CD4-positive, alpha-beta T cell treated with Interleukin-12 subunit alpha and Interleukin-12 subunit beta, for 1 hour (primary cell): ENCODE data around the gene MICALL2.

Experiments used
- DNase-seq: peaks from one replicate; pipeline ENCODE4 v3.0.0-alpha.2; 2020

MICALL2 gene

DNA sequence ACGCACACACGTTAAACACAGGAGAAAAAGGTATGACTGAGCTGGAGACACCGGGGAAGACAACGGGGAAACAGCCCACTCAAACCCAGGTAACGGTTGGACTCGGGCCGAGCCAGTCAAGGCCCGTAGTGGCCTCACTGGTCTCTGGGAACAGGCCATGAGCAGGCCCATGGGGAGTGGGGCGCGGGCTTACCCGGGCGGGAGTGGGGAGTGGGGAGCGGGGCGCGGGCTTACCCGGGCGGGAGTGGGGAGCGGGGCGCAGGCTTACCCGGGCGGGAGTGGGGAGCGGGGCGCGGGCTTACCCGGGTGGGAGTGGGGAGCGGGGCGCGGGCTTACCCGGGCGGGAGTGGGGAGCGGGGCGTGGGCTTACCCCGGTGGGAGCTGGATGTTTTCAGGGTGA is 33.4 kb upstream of the MICALL2 start:
- DNase-seq, result no peak

DNA sequence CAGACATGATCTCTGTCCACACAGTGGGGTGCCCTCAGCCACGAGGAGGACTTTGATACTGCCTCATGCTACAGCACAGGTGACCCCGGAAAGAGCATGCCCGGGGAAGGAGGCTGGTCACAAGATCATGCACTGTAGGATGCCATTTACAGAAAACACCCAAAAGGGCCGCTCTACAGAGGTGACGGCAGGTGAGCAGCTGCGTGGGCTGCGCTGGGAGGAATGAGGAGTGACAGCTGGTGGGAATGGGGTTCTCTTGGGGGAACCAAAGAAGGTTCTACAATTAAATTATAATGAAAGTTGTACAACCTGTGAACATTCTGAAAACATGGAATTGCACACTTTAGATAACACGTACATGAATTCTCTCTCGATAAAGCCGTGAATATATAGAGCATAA is 33.0 kb upstream of the MICALL2 start:
- DNase-seq, result no peak

DNA sequence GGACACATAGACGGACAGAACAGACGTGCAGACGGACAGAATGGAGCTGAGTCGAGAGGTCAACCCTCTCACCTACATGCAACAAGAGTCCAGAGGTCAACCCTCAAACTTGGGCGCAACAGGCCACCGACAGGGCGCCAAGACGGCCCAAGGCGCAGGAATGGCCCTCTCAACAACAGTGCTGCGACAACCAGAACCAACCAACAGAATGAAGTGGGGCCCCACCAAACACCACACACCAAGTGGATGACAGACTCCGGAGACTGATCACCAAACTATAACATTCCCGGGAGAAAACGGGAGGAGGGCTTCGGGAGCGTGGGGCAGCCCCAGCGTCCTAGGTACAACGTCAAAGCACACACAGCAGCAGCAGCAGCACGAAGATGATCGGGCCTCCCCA is 31.6 kb upstream of the MICALL2 start:
- DNase-seq, result no peak

DNA sequence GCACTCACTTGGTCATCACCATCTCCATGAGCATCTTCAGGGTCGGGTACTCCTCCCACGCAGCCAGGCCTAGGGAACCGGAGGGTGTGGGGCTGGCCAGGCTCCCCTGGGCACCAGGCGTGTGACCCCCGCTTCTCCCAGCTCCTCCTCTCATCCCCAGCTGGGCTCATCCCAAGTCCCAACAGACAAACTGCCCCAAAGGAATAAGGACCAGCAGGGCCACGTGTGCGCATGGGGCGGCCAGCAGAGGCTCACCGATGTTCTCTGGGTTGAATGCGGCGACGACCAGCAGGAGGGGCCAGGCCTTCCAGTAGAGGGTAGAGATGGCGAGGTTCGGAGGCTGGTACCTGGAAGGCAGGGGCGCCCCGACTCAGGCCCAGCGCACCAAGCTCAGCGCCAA is 30.1 kb upstream of the MICALL2 start:
- no peak for DNase-seq

DNA sequence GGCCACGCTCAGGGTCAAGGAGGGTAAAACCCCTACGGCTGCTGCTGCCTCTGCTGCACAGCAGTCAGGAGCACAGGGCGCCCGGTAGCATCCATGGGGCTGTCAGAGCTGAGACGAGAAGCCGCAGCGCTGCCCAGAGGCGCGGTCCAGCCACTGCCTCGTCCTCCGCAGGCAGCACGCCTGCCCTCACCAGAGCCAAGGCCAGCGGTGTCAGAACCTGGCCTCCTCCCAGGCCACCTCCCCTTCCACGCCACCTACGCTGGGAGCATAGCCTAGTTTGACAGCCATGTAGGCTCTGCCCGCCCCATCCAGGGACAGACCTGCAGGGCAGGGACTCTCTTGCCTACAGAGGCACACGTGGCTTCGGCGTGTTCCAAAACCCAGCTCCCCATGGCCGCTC is 28.7 kb upstream of the MICALL2 start:
- DNase-seq, result no peak

DNA sequence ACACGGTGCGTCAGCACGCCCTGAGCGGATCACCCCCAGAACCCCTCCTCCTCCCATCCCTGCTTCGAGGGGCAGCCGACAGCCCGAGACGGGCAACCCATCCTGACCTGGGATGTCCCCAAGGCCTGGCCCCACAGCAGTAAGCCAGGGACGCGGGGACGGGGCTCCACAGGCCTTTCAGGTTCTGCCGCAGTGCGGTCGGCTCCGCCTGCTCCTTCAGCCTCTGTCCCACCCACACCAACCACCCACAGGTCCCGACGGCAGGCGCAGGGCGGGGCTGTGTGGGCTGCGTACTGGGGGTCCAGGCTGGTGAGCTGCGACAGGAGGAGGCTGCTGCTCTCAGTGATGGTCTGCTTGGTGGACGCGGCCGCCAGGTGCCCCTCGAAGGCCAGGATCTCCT is 28.2 kb upstream of the MICALL2 start:
- DNase-seq, result no peak

DNA sequence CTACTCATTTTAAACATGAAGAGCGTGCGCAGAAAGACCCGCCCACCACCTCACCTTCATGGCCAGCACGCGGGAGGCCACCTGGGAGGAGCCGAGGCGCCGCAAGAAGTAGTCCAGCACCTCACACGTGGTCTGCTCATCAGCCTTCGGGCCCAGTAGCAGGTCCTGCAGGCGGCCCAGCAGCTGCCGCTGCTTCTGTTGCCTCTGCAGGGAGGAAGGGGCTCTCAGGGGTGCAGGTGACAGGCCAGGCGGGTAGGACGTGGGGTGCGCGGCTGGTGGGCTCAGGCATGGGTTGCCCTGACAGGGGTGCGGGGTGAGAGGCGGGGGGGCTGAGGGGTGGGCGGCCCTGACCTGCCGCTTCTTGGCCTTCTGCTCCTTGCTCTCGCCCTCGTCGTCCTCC is 27.3 kb upstream of the MICALL2 start:
- DNase-seq, result no peak

DNA sequence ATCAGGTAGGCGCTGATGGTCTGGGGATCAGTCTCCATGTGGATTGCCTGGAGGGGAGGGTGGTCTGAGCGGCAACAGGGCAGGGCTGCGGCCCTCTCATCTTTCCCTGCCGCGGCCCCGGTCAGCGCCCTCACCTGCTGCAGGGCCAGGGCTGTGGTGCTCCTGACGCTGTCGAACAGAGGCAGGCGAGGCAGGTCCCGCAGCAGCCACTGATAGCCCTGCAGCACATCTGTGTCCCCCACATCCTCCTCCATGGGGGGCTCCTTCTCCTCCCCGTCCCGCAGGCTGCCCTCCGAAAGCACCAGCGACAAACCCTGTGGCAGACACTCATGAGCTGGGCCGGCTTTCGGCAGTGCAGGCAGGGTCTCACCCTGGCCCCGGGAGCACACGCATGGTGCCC is 25.9 kb upstream of the MICALL2 start:
- DNase-seq, result no peak

DNA sequence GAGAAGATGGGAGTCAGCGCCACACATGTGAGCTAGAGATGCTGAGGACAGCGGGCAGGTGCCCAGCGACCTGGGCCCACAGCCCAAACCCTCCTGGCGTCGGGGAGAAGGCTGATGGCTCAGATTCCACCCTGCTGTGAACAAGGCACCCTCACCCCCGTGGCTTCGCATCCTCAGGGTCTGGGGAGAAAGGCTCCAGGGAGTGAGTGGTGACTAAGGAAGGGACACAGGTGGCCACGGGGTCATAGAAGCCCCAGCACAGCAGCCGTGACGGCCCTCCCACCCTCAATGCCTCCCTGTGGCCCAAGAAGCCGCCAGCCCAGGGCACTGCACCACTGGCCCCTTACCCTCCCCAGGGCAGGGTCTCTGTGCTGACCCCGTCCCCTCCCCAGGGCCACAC is 25.3 kb upstream of the MICALL2 start:
- no peak for DNase-seq

DNA sequence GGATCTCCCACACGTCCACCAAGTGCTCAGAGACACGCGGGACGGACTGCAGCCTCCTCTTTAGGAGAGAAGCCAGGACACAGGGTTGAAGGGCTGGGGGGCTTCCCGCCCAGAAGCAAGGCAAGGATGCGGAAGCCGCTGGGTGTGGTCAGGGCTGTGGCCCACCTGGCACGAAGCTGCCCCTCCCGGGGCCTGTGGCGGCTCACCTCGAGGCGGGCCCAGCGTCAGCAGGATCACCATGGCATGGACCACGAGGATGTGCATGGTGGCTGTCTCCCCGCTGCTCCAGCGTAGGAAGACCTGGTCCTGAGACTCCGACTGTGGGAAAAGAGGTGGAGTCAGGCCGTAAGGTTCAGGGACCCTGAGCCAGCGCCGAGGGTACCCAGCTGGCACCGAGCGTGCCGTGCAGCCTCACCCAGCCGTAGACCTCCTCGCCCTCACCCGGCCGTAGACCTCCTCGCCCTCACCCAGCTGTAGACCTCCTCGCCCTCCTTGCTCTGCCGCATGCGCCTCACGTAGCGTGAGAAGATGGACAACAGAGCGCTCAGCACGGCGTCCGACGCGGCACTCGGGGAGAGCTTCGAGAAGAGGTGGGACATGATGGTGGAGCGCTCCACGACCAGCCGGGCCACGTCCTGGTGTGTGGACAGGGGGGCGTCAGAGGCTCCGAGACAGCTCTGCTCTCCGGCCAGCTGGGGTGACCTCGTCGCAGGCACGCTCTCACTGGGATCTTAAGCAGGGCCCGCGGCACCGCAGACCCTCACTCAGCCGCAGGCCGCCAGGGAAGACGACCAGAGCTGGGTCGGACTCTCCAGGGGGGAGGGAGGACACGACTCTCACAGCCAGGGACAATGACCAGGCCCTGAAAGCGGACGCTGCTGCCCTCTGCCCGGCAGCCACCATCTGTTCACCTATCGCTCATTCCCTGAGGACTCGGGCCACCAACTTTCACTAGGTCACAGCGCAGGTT is 24.6 kb upstream of the MICALL2 start:
- DNase-seq, result no peak

DNA sequence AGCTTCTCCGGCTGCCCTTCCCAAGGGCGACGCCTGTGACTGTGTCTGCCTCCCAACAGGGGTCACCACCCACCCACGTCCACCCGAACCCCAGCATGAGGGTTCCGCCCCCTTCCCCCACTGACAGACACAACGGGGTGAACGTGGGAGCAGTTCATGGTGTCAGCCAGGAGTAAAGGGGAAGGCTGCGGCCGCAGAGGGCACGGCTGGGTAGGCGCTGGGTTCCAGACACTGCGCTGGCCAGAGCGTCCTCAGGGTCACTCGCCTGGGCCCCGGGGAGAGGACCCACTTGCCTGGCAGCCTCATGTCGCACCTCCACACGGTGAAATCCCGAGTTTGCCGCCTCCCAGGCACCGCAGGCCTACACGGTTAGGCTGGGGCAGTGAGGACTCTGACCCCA is 23.8 kb upstream of the MICALL2 start:
- DNase-seq, result no peak

DNA sequence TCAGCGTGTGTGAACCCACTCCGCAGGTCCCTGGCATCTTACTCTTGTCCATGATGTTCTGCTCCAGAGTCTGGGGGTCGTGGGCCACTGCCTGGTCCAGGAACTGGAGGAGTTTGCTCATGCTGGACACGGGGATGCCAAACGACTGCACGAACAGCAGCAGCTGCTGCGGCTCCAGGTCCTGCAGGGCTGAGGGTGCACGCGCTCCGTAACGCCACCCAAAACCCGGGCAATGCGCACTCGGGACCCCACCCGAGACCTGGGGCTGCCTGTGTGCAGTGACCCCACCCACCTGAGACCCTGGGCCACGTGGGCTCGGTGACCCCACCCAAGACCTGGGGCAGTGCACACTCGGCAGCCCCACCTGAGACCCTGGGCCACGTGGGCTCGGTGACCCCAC is 22.0 kb upstream of the MICALL2 start:
- DNase-seq, result no peak

DNA sequence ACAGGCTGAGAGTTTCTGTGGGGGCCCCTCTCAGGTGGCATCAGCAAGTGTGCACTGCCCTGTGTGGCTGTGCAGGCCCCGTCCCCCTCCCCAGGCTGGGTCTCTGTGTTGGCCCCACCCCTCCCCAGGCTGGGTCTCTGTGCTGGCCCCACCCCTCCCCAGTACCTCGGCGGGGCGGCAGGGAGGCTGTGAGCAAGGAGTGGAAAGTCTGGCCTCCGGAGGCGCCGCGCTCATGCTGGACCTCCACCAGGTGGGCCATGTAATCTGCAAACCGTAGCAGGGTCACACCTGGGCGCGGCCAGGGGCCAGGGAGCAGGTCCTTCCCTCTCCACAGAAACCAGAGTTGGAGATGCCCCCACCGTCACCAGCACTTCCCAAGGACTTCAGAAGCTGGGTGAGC is 21.4 kb upstream of the MICALL2 start:
- no peak for DNase-seq

DNA sequence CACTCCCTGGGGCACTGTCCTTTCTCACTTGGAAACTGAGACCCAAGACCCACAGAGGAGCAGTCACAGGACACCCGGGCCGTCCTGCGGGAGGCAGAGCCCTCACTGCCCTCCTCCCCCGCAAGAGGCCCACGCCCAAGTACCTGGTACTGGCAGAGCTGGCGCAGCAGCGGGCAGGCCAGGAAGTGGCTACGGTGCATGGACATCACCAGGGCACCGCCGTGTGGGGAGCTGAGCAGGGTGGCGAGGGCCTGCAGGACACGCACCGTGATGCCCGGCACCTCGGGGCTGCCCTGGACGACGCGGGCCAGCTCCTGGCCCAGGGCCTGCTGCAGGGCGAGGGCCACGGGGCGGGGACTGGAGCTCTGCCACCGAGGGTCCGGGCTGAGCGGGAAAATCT is 20.0 kb upstream of the MICALL2 start:
- no peak for DNase-seq

DNA sequence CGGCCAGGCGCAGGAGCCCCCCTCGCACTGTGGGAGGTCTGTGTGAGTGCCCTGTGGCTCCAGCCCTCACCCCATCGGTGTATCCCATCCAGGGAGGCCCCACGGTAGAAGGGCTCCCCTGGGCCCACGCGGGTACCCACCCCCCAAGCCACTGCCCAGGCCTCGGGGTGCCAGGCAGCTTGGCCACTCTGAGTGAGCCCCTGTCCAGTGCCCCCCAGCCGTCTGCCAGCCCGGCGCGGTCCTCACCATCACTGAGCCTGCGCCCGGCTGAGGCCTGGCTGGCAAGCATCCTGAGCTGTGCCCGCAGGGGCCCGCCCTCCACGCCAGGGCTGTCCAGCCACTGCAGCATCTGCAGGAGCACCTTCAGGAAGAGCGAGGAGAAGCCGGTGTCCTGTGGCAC is 19.2 kb upstream of the MICALL2 start:
- DNase-seq, result no peak

DNA sequence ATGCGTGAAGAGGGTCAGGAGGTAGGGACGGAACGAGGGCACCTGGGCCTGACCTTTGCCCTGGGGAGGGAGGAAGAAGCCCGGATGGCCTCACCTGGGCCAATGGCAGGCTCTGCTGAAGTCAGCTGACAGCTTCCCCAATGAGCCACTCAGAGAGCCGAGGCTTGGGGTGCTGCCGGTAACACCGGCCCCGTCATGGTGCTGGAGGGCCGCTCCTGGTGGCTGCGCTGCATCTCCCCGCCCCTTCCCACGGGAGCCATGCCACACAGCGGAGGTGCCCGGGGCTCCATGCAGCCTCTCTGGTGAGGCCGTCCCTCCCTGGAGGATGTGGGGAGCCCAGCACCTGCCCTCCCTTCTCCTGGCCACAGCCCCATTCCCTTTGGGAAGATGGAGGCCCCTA is 17.6 kb upstream of the MICALL2 start:
- no peak for DNase-seq

DNA sequence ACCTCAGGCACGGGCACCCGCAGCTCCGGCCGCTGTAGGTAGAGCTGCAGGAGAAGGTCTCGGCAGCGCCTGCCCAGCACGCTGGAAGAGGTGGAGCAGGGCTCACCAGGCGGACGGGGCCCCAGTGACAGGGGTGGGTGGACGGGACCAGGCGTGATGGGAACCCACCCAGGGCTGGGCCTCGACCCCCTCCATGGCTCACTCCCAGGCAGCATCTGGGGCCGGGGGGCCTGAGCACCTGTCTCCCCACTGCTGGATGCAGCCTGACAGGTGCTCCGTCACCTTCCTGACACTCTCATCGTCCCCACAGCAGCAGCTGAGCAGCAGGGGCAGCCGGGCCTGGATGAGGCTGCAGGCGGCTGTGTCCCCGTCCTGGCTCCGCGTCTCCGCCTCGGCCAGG is 16.7 kb upstream of the MICALL2 start:
- DNase-seq, result no peak

DNA sequence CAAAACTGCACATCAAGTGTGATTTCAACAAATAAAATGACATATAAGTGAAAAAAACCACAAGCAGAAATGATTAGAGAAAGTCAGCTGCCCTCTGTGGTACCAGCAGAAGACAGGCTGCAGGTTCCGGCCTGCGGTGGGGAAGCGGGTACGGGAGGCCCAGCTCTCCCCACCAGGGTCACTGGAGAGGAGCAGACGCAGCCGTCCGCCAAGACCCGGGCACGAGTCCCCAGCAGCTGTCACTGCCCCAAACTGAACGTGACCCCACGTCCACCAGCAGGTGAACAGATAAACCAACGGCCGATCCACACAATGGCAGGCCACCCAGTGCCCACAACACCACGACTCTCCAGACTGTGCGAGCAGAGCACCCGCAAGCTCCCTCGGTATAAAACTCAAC is 16.1 kb upstream of the MICALL2 start:
- DNase-seq, result no peak

DNA sequence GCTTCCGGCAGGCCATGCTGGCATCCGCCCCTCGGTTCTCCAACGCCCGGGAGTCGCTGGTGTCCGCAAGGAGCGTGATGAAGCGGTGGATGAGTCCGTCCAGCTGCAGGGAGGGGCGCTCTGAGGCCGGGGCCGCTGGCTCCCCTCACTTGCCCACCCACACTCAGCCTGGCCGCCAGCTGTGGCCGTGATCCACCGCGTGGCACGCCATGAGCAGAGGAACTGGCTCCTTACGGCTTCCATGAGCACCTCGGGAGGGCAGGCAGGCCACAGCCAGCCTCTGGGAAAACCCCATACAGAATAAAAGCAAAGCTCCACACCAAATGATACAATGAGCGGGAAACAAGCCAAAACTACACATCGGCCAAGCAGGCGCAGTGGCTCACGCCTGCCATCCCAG is 15.5 kb upstream of the MICALL2 start:
- no peak for DNase-seq

DNA sequence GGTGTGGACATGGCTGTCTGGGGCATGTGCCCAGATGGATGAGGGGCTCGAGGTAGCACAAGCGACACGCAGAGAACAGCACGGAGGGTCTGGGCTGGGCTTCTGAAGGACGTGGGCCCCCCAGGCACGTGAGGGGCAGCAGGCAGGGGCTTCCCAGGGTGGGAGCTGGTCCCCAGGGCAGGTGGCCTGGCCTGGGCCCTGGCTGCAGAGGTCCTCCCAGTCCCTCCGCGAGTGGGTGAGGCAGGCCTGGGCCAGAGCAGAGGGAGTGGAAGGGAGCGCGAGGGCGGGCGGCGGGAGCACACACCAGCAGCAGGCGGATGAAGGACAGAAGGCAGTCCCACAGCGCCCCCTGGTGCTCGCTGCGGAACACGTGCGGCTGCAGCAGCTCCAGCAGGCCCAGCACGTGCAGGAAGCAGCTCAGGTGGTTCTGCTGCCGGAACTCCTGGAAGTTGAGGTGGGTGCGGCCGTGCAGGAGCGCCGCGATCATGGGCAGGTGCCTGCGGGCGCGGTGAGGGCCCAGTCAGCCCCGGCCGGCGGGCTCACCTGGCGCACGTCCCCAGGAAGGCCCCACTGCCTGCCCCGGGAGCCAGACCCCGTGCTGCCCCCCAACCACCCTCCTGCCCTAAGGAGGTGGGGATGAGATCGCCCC is 14.7 kb upstream of the MICALL2 start:
- peak; percentile 88 for DNase-seq

DNA sequence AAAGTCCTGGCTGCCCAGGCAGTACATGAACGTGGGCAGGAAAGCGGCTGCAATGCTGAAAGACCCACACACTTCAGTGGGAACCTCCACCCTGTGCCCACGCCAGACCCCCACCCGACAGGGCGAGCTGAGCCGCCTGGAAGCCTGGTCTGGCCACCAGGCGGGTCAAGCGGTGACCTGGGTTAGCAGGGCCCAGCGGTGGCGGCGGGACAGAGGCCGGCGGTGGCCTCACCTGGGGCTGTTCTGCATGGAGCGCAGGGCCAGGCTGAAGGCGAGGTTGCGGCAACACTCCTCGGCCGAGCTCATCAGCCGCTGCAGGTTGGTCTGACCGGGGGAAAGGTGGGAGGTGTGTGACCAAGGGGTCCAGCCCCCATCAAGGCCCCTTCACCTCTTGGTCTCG is 11.6 kb upstream of the MICALL2 start:
- DNase-seq, result no peak

DNA sequence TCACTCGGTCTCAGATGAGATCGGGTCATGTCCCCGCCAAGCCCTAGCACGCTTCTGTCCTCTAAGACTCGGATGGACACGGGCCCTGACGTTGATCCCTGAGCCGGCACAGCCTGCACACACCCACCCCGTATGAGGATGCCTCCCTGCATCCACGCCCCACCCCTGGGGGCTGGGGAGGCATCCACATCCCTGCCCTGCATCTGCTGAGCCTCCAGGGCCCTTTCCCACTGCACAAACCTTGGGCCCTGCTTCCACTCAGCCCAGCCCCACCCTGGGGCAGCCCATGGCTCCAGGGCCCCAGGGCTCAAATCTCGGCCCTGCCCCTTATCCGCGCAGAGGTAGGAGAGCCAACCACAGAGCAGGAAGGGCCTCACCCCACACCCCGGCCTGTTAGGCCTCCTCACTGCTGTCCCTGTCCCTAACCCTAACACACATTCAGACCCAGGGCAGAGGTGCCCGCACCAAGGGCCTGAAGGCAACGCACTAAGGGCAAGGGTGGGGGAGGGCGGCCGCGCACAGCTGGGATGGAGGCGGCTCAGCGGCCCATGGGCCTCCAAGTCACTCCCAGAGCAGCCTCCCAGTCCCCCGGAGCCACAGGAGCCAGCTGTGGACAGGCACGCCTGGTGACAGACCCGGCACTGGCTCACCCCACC is 9.5 kb upstream of the MICALL2 start:
- DNase-seq, result no peak

DNA sequence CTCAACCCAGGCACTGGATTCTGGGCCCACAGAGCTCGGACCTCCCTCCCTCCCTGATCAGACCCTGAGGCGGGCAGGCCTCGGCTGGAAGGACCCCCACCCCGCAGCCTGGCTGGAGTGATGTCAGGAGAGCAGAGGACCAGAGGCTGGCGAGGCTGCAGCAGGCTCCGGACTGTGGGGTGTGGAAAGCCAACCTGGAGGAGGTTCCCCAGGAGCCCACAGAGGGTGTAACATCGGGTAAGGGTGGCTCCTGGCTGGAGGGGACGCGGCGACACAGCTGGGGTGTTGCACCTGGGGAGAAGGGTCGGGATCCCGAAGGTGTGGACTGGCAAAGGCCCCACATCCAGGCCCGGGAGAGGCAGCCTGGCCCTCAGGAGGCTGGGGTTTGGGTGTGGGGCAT is 8.9 kb upstream of the MICALL2 start:
- no peak for DNase-seq
